GM19395 (cell line): ENCODE results near the gene RAB10.
"Not testable (repeated sequence)": the region's sequence is repeated elsewhere in the genome, so short reads cannot be mapped to it uniquely, and the experiment has no call there.

Experiments
- ATAC-seq: cut with Tn5 transposase; IDR thresholded peaks from one replicate; pipeline ENCODE4 v1.9.1; 2021; ENCODE audit warnings: mild to moderate bottlenecking, moderate library complexity; ENCODE audit not compliant: unreplicated experiment

RAB10 gene

DNA sequence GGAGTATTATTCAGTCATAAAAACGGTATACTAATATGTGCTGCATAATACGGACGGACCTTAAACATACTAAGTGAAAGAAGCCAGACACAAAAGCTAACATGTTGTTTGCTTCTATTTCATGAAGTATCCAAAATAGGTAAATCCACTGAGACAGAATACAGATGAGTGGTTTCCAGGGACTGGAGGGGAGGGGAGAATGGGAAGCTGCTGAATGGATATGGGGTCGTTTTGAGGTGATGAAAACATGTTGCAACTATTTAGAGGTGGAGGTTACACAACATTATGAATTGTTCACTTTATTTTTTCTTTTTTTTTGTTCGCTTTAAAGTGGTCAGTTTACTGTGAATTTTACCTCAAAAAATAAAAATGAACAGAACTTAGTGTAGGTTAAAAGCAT is 52.9 kb downstream of the RAB10 start:
- no peak for ATAC-seq

DNA sequence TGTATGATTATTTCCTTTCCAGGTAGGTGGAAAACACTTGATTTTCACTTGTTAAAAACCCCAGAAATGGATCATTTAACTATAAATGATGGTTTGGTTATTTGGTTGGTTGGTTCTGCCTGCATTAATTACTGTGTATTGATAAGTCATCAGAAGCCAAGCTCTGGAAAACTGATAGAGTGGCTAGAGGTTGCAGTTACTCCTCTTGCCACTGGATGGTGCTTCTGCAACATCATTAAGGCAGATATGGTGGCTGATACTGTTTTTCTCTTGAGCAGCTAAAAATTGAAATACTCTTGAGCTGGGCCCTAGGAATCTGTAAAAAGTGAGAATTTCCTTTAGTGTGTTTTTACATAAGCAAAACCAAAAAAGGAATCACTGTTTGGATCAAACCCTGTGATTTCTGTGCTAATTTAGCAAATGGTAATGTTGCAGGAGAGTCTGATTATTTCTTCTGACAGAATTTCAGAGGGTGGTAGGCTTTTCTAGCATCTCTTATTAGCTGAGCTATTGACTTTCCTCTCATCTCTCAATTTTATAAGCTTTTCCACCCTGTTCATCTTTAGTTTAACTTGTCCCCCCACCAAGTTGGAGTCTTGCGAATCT is 54.3 kb downstream of the RAB10 start:
- ATAC-seq = no peak

DNA sequence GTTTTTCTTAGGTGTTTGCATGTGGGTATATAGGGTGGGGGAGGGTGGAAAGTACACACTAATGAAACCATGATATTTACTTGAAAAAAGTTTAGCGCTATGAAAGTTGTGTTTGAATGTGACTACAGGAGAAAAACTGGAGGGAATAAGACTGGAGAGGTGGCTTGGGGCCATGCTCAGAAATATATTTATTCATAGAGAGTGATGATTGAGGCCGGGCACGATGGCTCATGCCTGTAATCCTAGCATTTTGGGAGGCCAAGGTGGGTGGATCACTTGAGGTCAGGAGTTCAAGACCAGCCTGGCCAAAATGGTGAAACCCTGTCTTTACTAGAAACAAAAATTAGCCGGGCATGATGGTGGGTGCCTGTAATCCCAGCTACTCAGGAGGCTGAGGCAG is 55.0 kb downstream of the RAB10 start:
- not testable (repeated sequence) for ATAC-seq

DNA sequence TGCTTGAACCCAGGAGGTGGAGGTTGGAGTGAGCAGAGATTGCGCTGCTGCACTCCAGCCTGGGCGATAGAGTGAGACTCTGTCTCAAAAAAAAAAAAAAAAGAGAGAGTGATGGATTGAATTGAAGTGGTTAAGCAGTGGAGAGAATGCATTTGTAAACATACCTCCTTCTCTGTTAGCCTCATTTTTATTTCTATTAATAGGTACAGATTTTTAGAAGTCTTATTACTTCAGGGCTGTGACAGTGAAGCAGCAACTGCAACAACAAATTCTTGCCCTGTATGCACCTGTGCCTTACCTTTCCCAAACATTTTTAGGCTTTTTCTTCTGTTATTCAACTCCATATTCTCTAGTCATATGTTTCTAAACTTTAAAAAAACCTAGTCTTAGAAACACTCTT is 55.5 kb downstream of the RAB10 start:
- no peak for ATAC-seq

DNA sequence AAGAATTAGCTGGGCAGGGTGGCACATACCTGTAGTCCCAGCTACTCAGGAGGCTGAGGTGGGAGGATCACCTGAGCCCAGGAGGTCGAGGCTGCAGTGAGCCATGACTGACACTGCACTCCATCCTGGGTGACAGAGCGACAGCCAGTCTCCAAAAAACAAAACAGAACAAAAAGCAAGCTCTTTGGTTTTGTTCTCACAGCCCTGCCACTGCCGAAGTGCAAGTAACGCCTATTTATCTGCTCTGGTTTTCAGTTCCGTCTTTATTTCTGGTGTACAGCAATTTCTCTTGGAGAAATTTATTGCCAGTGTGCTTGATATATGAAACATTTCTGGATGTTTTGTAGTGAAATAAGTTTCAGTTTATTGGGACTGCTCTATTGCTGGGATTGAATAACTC is 61.9 kb downstream of the RAB10 start:
- ATAC-seq = no peak

DNA sequence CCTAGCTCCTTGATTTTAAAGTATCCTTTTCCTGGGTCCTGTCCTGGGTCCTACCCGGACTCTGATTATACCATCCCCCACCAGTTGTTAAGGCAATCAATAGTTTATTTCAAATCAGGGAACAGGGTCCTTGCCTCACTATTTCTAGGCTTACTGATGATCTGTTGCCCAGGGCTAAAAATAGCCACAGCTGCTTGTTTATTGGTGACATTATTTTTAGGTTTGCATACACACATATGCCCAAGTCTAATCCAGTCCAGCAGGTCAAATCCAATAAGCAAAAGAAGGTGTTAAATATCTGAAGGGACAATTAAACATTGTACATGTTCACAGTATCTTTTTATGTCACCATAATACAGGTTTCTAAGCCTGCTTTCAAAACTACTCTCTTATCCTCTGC is 66.0 kb downstream of the RAB10 start:
- ATAC-seq = no peak

DNA sequence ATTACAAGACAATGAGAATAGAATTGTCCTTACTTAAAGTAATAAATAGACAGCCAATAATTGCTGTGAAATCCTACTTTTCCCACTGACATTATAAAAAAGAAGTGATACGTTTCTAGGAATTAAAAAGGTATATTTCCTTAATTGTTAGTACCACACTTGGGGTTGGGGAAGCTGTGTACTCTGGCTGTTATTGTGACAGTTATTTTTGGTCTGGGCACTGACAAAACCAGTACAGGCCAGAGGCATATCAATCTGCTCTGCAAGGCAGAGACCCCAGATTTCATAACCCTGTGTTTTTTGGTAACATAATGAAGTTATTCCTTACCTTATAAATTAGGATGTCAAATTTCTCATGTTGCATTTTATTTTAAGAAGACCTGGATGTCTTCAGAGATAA is 66.5 kb downstream of the RAB10 start:
- no peak for ATAC-seq

DNA sequence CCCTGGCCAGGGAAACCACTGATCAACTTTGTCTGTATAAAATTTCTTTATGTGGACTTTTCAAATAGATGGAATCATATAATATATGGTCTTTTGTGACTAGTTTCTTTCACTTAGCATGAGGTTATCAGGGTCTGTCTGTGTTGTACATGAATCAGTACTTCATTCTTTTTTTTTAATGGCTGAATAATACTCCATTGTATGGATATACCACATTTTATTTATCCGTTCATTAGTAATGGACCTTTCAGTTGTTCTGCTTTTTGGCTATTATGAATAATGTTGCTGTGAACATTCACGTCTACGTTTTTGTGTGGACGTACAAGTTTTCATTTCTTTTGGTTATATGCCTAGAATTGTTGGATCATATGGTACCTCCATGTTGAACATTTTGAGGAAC is 69.9 kb downstream of the RAB10 start:
- ATAC-seq = no peak

DNA sequence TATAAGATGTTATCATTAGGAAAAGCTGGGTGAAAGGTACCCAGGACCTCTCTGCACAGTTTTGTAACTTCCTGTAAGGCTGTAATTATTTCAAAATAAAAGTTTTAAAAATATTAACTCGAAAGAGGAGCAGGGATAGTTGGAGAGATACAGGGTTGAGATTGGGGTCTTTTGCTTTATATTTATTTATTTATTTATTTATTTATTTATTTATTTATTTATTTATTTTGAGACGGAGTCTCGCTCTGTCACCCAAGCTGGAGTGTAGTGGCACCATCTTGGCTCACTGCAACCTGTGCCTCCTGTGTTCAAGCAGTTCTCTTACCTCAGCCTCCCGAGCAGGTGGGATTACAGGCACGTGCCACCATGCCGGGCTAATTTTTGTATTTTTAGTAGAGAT is 74.8 kb downstream of the RAB10 start:
- ATAC-seq = not testable (repeated sequence)

DNA sequence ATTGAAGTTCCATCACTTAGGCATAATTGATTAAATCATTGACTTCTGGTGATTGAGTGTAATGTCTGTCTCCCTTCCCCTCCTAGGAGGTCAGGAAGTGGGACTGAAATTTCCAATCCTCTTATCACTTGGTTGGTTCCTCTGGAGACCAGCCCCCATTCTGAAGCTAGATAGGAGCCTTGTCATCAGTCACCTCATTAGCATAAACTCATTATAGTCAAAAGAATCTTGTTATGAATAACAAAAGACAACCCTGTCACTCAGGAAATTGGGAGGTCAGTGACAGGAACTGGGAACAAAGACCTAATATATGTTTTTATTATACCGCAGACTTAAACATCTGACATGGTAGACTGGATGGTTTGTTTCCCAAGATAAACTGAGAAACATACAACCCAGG is 78.3 kb downstream of the RAB10 start:
- ATAC-seq = no peak

DNA sequence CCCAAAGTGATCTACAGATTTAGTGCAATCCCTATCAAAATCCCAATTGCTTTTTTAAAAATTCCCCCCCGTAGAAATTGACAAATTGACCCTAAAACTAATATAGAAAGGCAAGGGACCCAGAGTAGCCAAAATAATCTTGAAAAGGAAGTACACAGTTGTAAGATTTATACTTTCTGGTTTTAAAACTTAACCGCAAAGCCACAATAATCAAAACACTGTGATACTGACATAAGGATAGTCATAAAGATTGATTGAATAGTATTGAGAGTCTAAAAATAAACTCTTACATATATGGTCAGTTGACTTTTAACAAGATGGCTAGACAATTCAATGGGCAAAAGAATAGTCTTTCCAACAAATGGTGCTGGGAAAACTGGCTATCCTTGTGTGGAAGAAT is 80.3 kb downstream of the RAB10 start:
- no peak for ATAC-seq

DNA sequence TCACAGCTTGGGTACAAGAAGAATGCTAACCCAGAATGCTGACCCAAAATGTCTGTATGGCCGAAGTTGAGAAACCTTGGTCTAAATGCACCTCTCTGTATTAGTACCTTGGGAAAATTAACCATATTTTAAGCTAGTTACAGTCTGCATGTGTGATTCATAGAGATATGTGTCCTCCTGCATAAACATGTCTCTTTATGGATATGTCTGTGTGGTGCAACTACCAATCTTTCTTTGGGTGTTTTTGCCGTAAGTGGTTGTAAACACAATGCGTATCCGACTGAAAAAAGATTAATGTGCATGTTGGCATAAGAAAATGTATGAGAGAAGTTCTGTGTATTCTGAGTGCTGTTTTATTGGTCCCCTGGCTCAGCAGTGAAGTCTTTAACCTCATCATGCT is 84.8 kb downstream of the RAB10 start:
- no peak for ATAC-seq

DNA sequence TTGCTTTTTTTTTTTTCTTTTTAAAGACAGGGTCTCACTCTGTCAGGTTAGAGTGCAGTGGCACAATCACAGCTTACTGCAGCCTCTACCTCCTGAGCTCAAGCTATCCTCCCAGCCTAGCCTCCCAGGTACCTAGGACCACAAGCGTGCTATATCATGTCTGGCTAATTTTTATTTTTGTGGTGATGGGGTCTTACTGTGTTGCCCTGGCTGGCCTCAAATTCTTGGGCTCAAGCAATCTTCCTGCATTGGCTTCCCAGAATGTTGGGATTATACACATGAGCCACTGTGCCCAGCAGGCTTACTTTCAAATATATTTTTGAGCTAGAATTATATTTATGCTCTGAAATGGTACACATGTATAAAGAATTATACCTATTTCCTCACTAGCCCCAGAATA is 85.6 kb downstream of the RAB10 start:
- ATAC-seq = no peak

DNA sequence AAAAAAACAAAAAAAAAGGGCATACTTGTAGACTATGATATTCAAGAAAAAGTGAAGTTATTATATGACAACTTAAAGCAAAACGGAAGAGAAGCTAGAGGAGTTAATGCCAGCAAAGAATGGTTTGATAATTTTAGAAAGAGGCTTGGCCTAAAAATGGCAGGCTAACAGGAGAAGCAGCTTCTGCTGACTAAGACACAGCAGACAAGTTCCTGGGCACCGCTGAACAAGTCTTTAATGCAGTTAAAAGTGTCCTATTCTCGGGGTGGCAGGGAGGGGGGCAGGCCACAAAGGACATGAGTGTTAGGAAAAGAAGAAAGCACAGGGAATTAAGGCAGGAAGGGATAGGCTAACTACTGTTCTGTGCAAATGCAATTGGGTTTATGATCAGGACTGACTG is 88.7 kb downstream of the RAB10 start:
- ATAC-seq = no peak

DNA sequence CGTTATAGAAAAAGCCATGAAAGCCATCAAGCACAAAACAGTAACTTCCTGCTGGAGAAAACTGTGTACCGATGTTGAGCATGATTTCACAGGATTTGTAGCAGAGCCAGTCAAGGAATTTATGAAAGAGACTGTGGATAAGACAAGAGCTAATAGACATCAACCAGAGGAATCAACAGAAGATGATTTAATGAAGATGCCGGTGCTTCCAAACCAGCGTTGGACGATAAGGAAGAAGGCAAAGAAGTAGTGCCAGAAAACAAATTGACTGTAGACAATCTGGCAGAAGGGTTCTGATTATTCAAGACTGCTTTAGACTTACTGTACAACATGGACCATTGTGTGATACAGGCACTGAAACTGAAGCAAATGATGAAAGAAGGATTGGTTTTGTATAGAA is 89.5 kb downstream of the RAB10 start:
- ATAC-seq = no peak

DNA sequence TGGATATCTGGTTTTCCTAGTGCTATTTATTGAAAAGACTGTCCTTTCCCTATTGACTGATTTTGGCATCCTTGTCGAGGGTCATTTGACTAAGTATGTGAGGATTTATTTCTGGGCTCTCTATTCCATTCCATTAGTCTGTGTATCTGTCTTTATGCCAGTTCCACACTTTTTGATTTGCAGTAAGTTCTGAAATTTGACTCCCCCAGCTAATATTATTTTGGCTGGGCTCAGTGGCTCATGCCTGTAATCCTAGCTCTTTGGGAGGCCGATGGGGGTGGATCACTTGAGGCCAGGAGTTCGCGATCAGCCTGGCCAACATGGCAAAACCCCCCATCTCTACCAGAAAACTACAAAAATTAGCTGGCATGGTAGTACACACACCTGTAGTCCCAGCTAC is 92.2 kb downstream of the RAB10 start:
- no peak for ATAC-seq

DNA sequence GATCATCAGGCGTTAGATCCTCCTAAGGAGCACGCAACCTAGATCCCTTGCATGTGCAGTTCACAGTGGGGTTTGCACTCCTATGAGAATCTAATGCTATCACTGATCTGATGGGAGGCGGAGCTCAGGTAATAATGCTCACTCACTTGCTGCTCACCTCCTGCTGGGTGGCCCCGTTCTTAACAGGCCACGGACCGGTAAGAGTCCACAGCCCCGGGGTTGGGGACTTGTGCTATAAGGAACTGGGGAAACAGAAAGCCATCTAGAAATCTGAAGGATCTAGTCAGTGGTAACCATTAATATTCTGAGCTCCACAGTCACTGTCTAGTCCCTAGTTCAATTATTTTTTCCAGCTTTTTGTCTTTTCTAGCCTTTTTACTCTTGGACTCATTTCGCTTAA is 94.3 kb downstream of the RAB10 start:
- no peak for ATAC-seq

DNA sequence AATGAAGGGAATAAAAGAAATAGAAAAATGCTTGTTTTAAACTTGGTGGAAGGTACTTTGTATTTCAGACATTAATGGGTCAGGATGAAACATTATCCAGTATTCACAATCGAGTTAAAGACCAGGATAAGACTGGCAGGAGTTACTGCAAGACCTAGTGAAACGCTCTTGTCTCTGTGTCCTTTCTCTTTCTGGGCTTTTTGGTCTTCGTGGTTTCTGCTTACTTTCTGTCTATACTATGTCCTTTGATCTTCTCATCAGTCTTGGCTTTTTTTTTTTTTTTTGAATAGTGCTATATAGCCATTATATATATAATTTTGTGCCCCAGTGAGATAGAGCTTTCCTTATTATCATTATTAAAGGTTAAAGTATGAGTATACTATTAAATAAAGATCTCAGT is 96.9 kb downstream of the RAB10 start:
- no peak for ATAC-seq

DNA sequence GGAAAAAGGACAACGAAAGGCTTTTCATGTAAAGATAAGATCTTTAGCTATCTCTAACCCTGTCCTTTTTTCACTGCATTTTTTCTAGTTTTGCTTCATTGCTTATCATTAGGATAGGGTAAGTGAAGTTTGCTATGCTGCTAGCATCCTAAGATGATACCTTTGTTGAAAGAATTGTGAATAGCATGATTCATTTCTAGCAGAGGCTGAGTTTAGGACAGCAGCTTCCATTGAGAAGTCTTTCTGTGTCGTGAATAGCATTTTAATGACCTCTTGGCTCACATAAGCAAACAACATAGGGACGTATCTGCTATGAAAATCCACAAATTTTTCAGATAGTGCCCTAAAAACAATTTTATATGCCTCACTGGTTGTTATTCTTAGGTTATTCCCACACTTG is 102.6 kb downstream of the RAB10 start:
- ATAC-seq = no peak

DNA sequence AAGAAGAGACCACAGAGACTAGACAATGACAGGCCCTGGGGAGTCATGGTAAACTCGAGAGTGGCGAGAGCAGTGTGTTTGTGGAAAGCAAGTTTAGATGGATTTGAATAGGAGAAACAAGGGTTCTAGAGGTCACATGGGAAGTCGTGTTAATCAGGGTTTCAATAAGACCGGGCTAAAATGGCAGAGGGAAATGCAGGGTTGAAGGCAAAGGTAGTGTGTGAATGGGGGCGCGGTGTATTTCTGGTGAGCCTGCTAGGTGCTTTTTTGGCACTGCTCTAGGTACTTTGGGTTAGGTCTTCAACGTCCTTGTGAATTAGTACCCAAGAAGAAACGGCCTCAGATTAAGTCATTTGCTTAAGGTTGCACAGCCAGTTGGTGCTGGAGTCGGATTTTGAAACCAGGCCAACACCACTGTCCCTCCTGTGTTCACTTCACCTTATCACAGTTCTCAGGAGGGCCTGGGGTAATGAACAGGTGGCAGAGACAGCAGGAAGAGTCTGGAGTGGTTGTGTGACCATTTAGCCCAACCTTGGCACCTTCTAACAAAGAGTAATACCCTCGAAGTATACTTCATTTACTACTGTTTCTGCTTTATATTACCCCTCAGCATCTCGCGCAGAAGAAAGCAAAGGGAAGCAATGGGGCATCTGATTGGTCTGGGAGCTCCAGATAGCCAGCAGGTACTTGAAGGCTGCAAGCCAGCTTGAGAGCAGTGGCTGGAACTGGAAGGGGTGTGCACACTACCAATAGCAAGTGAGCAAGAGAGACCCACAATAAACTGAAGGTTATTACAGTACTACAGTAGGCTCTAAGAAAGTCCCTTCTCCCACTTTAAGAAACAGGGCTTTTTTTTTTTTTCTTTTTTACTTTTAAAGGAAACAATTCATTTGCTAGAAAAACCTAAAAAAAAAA is 105.6 kb downstream of the RAB10 start:
- no peak for ATAC-seq

DNA sequence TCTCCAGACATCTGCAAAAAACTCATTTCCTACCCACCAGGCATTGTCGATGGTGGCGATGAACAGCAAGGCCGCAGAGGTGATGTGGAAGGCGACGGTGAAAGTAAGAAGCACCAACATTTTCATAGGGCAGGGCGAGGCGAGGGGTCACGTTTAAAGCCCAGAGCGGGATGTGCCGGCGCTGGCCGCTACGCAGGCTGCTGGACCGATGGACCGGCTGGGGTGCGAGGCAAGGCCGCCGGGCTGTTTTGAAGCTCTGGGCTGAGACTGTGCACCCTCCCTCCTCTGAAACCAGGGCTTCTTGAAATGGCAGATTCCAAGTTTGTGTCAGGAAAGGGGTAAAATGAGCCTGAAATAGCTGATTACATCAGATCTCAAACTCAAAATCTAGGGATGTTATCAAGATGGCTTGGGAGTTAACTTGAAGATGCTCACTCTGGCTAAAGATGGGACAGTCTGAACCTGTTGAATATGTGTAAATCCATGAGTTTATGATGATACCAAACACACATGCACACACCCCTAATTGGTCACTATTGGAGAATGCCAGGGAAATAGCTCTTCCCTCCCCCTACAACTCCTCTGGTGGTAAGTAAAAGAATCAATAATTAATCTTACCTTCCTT is 107.4 kb downstream of the RAB10 start:
- ATAC-seq = no peak

DNA sequence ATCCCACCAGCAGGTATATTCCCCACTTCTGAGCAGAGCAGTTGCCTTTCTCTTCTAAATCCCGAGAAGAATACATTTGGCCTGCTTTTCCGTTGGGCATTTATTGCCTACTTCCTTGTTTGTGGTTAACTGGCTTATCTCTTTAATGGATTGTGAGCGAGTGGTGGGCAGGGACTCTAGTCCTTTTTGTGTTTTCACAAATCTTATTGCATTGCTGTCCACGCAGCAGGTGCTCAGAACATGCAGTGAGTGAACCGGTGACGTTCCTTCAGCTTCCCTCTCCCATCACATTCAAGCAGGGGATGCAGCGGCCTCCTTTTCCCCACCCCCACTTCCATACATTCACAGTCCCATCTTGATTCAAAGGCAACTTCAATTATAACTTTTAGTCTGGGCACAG is 110.1 kb downstream of the RAB10 start:
- ATAC-seq = no peak
